Measurements from ENCODE around the gene BLNK.

DNA sequence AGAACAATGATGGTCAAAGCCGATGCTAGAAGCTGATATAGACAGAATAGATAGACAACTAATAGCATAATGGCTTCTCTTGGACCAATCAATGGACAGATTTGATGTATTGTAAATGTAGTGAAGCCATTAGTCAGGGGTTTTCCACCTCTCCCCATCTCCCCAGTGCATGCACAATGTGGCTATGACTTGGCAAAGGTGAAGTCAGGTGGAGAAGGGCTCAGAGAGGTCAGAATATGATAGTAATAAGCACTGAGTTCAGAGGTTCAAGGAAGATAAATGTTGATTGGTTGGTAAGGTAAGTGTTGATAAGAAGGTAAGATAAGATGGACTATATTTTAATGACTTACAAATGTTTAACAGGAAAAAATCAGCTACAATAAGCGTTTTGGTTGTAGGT is 28.5 kb downstream of the BLNK start:
- TF ChIP-seq TAF1 (IDR thresholded peaks at IDR 0.05; ENCODE audit: borderline replicate concordance, insufficient read depth, low read length) = no peak
- no peak for TF ChIP-seq REST (IDR thresholded peaks at IDR 0.05; ENCODE audit: insufficient read depth in 1 of 2, low read depth in 2 of 2, low read length in 2 of 2)
- TF ChIP-seq POLR2AphosphoS5 (IDR thresholded peaks at IDR 0.05; ENCODE audit: low read depth, low read length) = no peak
- TF ChIP-seq SIN3A (IDR thresholded peaks at IDR 0.05; ENCODE audit: borderline replicate concordance, insufficient read depth, low read length) = no peak
